GM21515 (cell line): ENCODE results near the gene FBXO31.
"Not testable (repeated sequence)": the region's sequence is repeated elsewhere in the genome, so short reads cannot be mapped to it uniquely, and the experiment has no call there.

Experiments used
- ATAC-seq: cut with Tn5 transposase; IDR thresholded peaks from one replicate; pipeline ENCODE4 v1.9.1; 2021; ENCODE audit not compliant: unreplicated experiment

The FBXO31 gene

DNA sequence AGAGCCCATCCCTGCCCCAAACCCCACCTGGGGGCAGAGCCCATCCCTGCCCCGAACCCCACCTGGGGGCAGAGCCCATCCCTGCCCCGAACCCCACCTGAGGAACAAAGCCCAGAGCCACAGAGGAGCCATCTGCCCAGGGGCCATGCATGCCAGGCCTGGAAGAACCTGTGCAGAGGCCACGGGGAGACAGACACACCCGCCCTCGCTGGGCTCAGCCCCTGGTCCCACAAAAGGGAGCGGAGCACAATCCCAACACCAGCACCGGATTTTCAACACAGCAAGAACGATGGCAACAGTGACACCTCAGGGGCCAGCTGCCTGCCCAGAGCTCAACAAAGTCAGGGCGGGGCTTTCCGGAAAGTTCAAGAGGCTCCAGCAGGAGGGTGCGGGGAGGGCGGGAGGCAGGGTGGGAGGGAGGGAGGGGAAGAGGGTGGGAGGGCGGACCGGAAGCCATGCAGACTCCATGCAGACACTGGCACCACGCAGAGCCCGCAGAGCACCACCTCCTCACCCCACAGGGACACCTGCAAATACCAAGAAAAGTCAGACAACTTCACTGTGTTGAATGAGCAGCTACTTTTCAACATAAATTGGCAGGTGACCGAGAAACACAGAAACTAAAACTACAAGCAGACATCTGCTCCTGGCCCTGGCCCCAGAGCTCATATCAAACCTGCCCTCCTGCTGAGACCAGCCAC, 38.5 kb downstream of the FBXO31 start:
- no peak for ATAC-seq

GRCh38 chr16:87344165-87344930, 39.2 kb downstream of the FBXO31 start:
- no peak for ATAC-seq

GRCh38 chr16:87343753-87344050, 39.9 kb downstream of the FBXO31 start:
- no peak for ATAC-seq

GRCh38 chr16:87342978-87343752, 40.4 kb downstream of the FBXO31 start:
- ATAC-seq: no peak

DNA sequence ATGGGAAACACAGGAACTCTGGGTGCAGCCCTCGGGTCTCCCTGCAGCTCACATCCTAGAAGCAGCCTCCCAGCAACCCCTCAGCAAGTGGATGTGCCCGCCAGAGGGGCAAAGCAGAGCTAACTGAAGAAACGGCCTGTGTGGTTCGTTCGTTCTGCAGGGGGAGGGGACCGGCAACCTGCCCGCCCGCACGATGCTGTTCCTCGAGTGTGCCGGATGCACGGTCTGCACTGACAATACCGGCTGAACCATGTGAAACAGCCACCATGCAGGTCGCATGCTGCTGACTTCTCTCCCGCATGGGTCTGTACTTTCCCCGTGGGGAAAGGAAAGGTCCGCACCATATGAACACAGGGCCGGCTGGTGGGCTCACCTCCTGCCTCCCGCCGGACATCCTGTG, 41.1 kb downstream of the FBXO31 start:
- ATAC-seq: no peak

DNA sequence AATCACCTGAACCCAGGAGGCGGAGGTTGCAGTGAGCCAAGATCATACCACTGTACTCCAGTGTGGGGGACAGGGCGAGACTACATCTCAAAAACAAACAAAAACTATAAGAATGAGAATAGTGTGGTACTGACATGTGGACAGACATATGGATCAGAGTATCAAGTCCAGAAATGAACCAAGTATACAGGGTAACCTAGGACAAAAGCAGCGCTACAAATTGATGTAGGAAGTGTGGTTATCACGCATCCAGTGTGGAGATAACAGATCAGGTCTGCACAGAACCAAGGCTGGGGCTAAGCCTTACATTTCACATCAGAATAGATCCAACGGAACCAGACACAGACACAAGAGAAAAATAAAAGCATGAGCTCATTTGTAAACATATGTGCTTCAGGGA, 43.4 kb downstream of the FBXO31 start:
- no peak for ATAC-seq

DNA sequence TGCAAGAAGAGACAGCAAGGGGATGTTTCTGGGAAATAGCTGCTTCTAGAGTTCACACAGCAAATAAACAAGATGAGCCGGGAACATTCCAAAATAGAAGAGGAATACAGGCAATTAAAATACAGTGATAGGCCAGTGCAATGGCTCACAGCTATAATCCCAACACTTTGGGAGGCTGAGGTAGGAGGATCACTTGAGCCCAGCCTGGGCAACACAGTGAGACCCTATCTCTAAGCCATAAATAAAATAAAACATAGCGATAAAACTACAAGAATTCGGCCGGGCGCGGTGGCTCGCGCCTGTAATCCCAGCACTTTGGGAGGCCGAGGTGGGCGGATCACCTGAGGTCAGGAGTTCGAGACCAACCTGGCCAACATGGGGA, 43.9 kb downstream of the FBXO31 start:
- not testable (repeated sequence) for ATAC-seq

- no peak for ATAC-seq
These were observed 44.4 kb downstream of the FBXO31 start for GRCh38 chr16:87339086-87339723.

DNA sequence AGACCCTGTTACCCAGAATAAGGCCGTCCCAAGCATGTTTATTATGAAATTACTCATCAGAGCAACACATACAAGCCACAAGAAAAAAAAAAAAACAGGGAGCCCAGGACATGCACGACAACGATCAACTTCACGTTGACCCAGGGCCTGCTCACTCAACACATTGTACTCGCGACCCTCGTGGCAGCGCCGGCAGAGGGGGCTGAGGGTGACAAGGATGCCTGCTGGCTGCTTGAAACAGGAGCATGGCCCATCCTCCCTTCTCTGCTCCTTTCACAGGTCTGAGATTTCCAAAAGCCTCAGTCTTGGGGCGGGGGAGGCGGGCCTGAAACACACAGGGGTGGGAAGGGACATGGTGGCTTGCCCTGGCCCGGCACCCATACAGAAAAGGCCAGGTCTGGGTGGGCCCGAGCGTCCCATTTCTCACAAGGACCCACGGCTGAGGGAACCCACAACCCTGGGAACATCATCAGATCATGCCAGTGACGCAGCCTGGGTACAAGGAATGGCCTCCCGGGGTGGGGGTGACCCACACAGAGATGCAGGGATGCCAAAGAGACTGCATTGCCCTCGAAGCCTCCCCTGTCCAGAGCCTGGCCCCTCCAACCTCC, 45.3 kb downstream of the FBXO31 start:
- ATAC-seq: no peak

DNA sequence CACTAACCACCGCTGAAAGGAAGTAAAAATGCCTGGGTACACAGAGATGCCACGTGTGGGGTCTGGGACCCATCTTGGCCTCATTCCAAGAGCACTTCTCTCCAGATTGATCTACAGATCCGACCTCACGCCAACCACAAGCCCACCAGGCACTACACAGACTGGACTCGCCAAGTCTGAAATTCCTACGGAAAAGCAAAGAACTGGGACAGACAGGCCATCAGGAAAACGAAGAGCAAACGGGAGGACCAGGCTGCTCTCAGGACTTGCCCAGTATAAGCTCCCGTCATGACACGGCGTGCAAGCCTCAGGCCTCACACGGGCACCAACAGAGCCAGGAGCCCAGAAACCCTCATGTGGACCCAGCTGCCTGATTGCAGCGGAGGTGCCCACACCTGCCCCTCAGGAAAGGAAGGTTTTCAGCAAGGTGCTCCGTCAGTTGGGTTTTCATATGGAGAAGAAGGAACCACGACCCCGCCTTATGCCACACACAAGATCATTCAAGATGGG, 46.3 kb downstream of the FBXO31 start:
- ATAC-seq: no peak

DNA sequence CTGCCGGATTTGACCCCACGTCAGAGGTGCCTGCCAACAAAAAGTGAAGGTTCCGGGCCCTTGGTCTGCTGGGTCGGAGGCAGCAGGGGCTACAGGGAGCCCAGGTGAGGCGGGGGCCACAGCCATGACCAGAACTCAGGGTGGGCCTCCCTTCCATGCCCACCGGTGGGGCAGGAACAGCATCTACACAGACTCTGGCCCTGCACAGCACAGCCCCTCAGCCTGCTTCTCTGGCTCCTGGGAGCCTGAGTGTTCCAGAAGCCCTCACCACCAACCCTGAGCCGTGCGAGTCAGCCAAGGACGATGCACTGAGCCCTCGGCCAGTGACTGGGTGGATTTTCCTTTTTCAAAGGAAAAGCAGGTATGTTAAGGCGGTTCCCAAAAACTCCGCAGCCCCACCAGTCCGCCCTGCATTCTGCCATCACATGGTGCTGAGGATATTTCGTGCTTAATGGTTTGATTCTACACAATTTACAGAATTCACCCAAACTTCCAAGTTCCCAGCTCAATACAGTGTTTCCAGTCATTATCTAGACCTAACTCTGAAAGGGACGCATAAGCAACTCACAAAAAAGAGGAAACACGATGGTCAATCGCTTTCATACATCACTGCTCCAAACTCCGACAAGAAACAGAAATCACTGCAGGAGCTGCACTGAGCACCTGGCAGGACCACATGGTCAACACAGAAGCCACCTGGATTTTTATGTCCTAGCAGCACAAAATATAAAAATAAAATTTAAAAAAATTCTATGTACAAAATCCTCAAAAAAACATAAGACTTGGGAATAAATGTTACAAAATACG, 46.9 kb downstream of the FBXO31 start:
- no peak for ATAC-seq

DNA sequence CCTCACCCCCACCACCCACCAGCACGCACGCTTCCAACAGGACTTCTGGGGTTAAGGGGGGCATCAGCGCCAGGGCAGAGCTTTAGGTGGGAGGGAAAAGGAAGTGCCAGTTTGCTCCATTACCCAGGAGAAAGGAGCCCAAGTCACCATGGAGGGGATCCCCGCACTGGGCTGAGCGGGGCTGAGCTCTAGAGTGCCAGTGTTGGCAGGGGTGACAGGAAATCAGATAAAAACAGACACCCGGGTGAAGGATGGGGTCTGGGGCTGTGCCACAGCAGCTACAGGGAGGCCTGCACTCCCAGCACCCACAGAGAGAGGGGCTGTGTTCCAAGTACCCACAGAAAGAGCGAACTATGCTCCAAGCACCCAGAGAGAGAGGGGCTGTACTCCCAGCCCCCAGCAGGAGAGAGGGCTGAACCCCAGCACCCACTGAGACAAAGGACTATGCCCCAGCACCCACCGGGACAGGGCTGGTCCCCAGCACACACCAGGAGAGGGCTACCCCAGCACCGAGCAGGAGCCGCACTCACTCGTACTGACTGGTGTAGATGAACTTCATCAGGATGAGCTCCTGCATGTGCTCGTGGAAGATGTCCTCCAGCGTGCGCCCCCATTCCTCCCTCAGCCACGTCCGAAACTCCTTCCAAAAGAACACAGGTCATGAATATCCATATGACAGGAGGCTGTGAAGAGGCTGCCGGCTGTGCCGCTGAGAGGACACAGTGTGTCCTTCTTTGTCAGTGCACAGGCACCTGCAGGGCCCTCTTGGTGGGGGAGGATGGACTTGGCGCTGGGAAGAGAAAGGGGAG, 47.7 kb downstream of the FBXO31 start:
- no peak for ATAC-seq

- no peak for ATAC-seq
These were observed 48.6 kb downstream of the FBXO31 start for GRCh38 chr16:87334651-87335624.

DNA sequence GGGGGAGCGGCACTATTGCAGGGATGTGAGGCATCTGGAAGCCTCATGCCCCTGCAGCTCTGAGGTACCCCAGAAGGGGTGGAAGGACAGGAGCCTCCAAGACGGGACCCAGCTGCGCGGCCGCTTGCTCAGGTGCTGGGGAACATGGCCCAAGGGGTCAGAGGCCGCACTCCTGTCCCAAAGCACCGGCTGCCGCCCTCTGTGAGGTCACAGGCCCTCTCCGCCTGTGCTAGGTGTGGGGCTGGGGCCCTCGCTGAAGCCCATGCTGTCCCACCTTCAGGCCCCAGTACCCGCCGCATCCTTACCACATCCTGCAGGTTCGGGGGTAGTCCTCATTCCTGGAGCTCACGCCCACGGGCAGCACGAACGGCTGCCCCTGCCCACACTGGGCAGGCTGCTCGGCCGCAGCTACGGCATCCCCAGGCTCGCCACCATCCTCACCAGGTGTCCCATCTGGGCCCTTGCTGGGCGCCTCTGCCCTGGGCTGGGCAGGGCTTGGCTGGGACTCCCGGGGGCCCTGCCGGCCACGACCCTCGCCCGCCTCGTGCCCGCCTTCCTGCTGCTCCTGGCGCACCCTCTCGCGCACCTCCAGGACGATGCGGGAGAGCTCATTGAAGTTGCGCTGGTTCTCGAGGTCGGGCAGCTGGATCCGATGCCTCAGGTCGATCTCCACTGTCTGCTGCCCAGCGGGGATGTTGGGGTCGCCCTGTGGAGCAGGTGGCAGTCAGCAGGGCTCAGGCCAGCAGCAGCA, 49.8 kb downstream of the FBXO31 start:
- no peak for ATAC-seq

DNA sequence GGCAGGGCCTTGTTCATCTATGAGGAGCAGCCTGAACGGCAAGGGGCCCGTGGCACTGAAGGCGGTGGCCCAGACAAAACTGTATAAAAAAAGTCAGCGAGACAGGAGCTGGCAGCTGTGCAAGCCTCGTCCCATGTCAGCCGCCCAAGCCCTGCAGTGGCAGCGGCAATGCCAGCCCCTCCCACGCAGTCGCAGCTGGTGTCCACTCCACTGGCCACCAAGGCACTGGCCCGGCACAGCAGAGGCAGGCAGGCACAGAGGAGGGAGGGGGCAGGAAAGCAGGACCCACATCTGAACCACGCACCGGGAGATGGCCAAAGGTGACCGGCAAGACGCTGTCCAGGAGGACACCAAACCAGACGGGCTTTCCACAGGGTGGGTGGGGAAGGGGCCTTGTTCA, 50.5 kb downstream of the FBXO31 start:
- ATAC-seq: no peak

GRCh38 chr16:87332150-87332549, 51.4 kb downstream of the FBXO31 start:
- ATAC-seq: no peak

GRCh38 chr16:87331241-87331801, 52.3 kb downstream of the FBXO31 start:
- no peak for ATAC-seq
